AG09319 (cell line): Measurements from ENCODE around the gene PLCL2.

Source experiments
- DNase-seq: peaks from one replicate; pipeline ENCODE4 v3.0.0-alpha.2; 2010; ENCODE audit warnings: low read depth; ENCODE audit errors: extremely low read depth
- CTCF ChIP-seq: IDR thresholded peaks from 2 replicates; pipeline ENCODE4 v1.5.1; 2011; ENCODE audit warnings: low read depth, mild to moderate bottlenecking, inconsistent platforms, low read length, moderate library complexity

PLCL2 gene

GRCh38 chr3:17006132-17006852, 121.5 kb downstream of the PLCL2 start:
- no peak for DNase-seq
- no peak for TF ChIP-seq CTCF

GRCh38 chr3:17007284-17007683, 122.5 kb downstream of the PLCL2 start:
- no peak for DNase-seq
- no peak for TF ChIP-seq CTCF

GRCh38 chr3:17009826-17010225, 125.1 kb downstream of the PLCL2 start:
- TF ChIP-seq CTCF: no peak
- no peak for DNase-seq

GRCh38 chr3:17011728-17012338, 127.1 kb downstream of the PLCL2 start:
- no peak for DNase-seq
- TF ChIP-seq CTCF: no peak

GRCh38 chr3:17013050-17013449, 128.3 kb downstream of the PLCL2 start:
- TF ChIP-seq CTCF: no peak
- DNase-seq: no peak

- TF ChIP-seq CTCF: no peak
- DNase-seq: no peak
These were observed 128.8 kb downstream of the PLCL2 start for GRCh38 chr3:17013571-17013970.

- DNase-seq: no peak
- no peak for TF ChIP-seq CTCF
These were observed 129.5 kb downstream of the PLCL2 start for GRCh38 chr3:17014284-17014683.
